CD4-positive, alpha-beta T cell treated with Interleukin-15 for 4 hours (primary cell): Measurements from ENCODE around the gene MYL12B.
A peak's percentile ranks its signal among the peaks of the same experiment; 100 is the strongest.
"Not testable (repeated sequence)": the region's sequence is repeated elsewhere in the genome, so short reads cannot be mapped to it uniquely, and the experiment has no call there.

Experiments used
- DNase-seq: peaks from one replicate; pipeline ENCODE4 v3.0.0-alpha.2; 2020; ENCODE audit warnings: low spot score

Gene MYL12B

GRCh38 chr18:3262234-3263131 lies 550 bp downstream of the MYL12B start:
- DNase-seq, result peak; percentile 38

- no peak for DNase-seq
Measured at GRCh38 chr18:3263132-3263700, 1.3 kb downstream of the MYL12B start.

- DNase-seq, result peak; percentile 30
Measured at GRCh38 chr18:3264362-3264761, 2.4 kb downstream of the MYL12B start.

- DNase-seq, result no peak
Measured at GRCh38 chr18:3265564-3266033, 3.7 kb downstream of the MYL12B start.

GRCh38 chr18:3266062-3266608 lies 4.2 kb downstream of the MYL12B start:
- DNase-seq, result no peak

- no peak for DNase-seq
Measured at GRCh38 chr18:3268306-3268705, 6.4 kb downstream of the MYL12B start.

GRCh38 chr18:3269241-3269913 lies 7.4 kb downstream of the MYL12B start:
- DNase-seq, result no peak

- no peak for DNase-seq
Measured at GRCh38 chr18:3269914-3270299, 8.0 kb downstream of the MYL12B start.

- no peak for DNase-seq
Measured at GRCh38 chr18:3273042-3273441, 11.1 kb downstream of the MYL12B start.

- not testable (repeated sequence) for DNase-seq
Measured at GRCh38 chr18:3277643-3278213, 15.8 kb downstream of the MYL12B start.

- DNase-seq, result no peak
Measured at GRCh38 chr18:3279201-3280185, 17.6 kb downstream of the MYL12B start.

GRCh38 chr18:3281456-3282400 lies 19.8 kb downstream of the MYL12B start:
- DNase-seq, result peak; percentile 79

GRCh38 chr18:3283253-3283863 lies 21.4 kb downstream of the MYL12B start:
- DNase-seq, result no peak

- no peak for DNase-seq
Measured at GRCh38 chr18:3283908-3284307, 22.0 kb downstream of the MYL12B start.

GRCh38 chr18:3284501-3284900 lies 22.6 kb downstream of the MYL12B start:
- DNase-seq, result no peak

GRCh38 chr18:3286159-3286558 lies 24.2 kb downstream of the MYL12B start:
- DNase-seq, result no peak

- no peak for DNase-seq
Measured at GRCh38 chr18:3293196-3293951, 31.4 kb downstream of the MYL12B start.

GRCh38 chr18:3294435-3295080 lies 32.6 kb downstream of the MYL12B start:
- no peak for DNase-seq
